CD4-positive, alpha-beta T cell (primary cell): ENCODE results near the gene PLD6. TPM values are rescaled to one million over a fixed set of nuclear protein-coding genes. Genes with fewer than 3 reads are reported as not detected.

Experiments
- ATAC-seq: fragments of 200-7000 bp; cut with Tn5 transposase; one replicate; pipeline ENCODE4 v1.10.0; 2022; ENCODE audit warnings: mild to moderate bottlenecking; ENCODE audit not compliant: poor library complexity
- CTCF ChIA-PET: fragments of 350-600 bp; sonication (Branson Sonifier 250); formaldehyde crosslinking; loops from one replicate; lab custom pipeline; 2021; ENCODE audit warnings: antibody characterized with exemption, inconsistent platforms; lab: Charles Lee
- POLR2A ChIA-PET: fragments of 350-600 bp; sonication (Branson Sonifier 250); formaldehyde crosslinking; loops from one replicate; lab custom pipeline; 2021; ENCODE audit warnings: antibody characterized with exemption, inconsistent platforms; lab: Charles Lee
- DNase-seq, 14 experiments: peaks; one replicate each; pipeline ENCODE4 v3.0.0-alpha.2; 2013 to 2020; ENCODE audit warnings: mixed read lengths in 2 of 14
- H3K27ac ChIP-seq, 2 donors: one replicate each; pipeline versions ENCODE4 v1.5.1 to v1.7.0; 2013; ENCODE audit warnings: low read length in 2 of 2, low read depth in 1 of 2, mild to moderate bottlenecking in 1 of 2
- H3K27me3 ChIP-seq, 2 experiments: 1 replicate in 1 of 2; 2 replicates in 1 of 2; pipeline versions ENCODE4 v1.6.1 to v1.7.0; 2013; ENCODE audit warnings: low read length in 2 of 2, control low read depth in 1 of 2, mild to moderate bottlenecking in 1 of 2, moderate library complexity in 1 of 2; ENCODE audit not compliant: insufficient read depth in 2 of 2, control insufficient read depth in 1 of 2
- H3K36me3 ChIP-seq: one replicate; pipeline ENCODE4 v1.6.1; 2013; ENCODE audit warnings: low read length, control low read depth; ENCODE audit not compliant: insufficient read depth
- H3K4me1 ChIP-seq: one replicate; pipeline ENCODE4 v1.6.1; 2013; ENCODE audit warnings: low read length, control low read depth; ENCODE audit not compliant: insufficient read depth
- H3K4me3 ChIP-seq: one replicate; pipeline ENCODE4 v1.5.1; 2013; ENCODE audit warnings: mild to moderate bottlenecking, low read length, moderate library complexity
- H3K9me3 ChIP-seq, 2 experiments: 1 replicate in 1 of 2; 2 replicates in 1 of 2; pipeline versions ENCODE4 v1.6.1 to v1.7.0; 2013; ENCODE audit warnings: low read length in 2 of 2, mild to moderate bottlenecking in 2 of 2, control low read depth in 1 of 2, moderate library complexity in 1 of 2; ENCODE audit not compliant: control insufficient read depth in 1 of 2, insufficient read depth in 1 of 2
- H3K27ac Mint-ChIP-seq: one replicate; pipeline ENCODE4 v1.8.0; 2020; ENCODE audit warnings: mixed read lengths
- H3K27me3 Mint-ChIP-seq: one replicate; pipeline ENCODE4 v1.8.0; 2021; ENCODE audit warnings: mixed read lengths
- H3K36me3 Mint-ChIP-seq: one replicate; pipeline ENCODE4 v1.8.0; 2021; ENCODE audit warnings: low read depth, mixed read lengths
- H3K4me1 Mint-ChIP-seq: one replicate; pipeline ENCODE4 v1.8.0; 2021; ENCODE audit warnings: low read depth, mixed read lengths
- H3K4me3 Mint-ChIP-seq: one replicate; pipeline ENCODE4 v1.8.0; 2020; ENCODE audit warnings: mild to moderate bottlenecking, mixed read lengths
- H3K9me3 Mint-ChIP-seq: one replicate; pipeline ENCODE4 v1.8.0; 2020; ENCODE audit warnings: mixed read lengths
- intact Hi-C, 2 experiments: fragments of 100-400 bp; cut with DNase I in 1 of 2; cut with micrococcal nuclease in 1 of 2; formaldehyde crosslinking; loops; one replicate each; pipeline versions ENCODE4 v1.15.1 to v1.9.0; 2023 to 2025; cut with DNase I, micrococcal nuclease
- total RNA-seq, 174 experiments: library from RNA in 2 of 174; stranded (reverse) in 2 of 174; gene quantifications; one replicate each; pipeline ENCODE4 v1.2.3 and lab custom pipeline; 2021 to 2026
- TF ChIP-seq, protein P1 (sequence below): fragments of 200-600 bp; IDR thresholded peaks from one replicate; pipeline ENCODE4 v1.8.0; 2022; ENCODE audit warnings: antibody characterized with exemption, mild to moderate bottlenecking

The PLD6 gene
- total RNA-seq, 2 experiments from 2014 or later, result 7.1 to 7.5 TPM

DNA sequence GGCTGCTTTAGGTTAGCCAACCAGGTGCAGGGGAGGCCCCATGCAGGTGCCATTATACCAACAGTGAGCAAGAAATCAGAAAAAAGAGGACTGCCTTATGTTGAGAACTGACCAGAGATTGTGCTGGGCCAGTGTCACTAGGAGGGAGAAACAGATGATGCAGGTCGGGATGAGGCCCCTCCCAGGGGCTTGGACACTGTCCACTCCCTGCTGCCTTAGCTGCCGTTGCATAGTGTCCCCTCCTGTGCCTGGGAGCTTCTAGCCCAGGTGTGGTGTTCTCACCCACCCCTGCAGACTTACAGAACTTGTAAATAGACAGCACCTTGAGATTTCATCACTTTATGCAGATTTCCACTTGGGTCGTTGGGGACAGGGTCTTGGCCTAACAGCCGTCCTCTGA, 36.7 kb downstream of the PLD6 start:
- no peaks in the 10 kb centered on the region for H3K9me3 Mint-ChIP-seq
- intact Hi-C loops, result no loop called here
- ChIA-PET CTCF (no interaction called here), POLR2A (interaction anchor here (0.8 to 1.5 kb wide), 2 partner anchors 36 to 41 kb away, joined by 3 to 4 read pairs; no protein-coding TSS in a partner anchor)
- peaks cover 44% of the 10 kb centered on the region for H3K4me1 Mint-ChIP-seq
- ATAC-seq, result no peak
- no peaks in the 10 kb centered on the region for H3K27me3 Mint-ChIP-seq
- H3K27ac Mint-ChIP-seq, result peak overlapping the region; percentile 99
- TF ChIP-seq, protein P1, sequence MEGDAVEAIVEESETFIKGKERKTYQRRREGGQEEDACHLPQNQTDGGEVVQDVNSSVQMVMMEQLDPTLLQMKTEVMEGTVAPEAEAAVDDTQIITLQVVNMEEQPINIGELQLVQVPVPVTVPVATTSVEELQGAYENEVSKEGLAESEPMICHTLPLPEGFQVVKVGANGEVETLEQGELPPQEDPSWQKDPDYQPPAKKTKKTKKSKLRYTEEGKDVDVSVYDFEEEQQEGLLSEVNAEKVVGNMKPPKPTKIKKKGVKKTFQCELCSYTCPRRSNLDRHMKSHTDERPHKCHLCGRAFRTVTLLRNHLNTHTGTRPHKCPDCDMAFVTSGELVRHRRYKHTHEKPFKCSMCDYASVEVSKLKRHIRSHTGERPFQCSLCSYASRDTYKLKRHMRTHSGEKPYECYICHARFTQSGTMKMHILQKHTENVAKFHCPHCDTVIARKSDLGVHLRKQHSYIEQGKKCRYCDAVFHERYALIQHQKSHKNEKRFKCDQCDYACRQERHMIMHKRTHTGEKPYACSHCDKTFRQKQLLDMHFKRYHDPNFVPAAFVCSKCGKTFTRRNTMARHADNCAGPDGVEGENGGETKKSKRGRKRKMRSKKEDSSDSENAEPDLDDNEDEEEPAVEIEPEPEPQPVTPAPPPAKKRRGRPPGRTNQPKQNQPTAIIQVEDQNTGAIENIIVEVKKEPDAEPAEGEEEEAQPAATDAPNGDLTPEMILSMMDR, result no peak
- Histone ChIP-seq H3K4me3 (no peak overlapping the region), H3K36me3 (peaks cover 69% of the 10 kb centered on the region), H3K27ac (peak overlapping the region in 1 of 2 donors; percentile 23), H3K27me3 (no peaks in the 10 kb centered on the region), H3K9me3 (no peaks in the 10 kb centered on the region), H3K4me1 (peaks cover 51% of the 10 kb centered on the region)
- H3K36me3 Mint-ChIP-seq, result peaks cover 82% of the 10 kb centered on the region
- DNase-seq, result no peak
- H3K4me3 Mint-ChIP-seq, result no peak overlapping the region

DNA sequence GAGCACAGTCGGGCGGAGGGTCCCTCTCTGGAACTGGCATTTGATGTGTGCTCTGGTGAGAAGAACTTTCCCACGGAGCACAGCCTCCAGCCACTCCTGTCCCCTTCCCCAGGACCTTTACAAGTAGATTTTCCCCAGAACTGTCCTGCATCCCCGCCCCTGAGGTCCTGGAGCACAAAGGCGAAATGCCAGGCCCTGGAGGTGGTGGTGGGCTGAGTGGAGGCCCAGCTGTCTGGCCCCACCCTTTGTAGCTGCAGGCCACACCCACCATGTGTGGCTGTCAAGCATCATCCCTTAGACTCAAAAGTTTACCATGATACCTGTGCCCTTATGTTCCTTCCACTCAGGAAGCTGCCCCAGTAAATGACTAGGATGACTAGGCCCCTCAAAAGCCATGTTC, 37.7 kb downstream of the PLD6 start:
- DNase-seq (no peak), ATAC-seq (no peak)
- Histone ChIP-seq H3K27ac (no peak overlapping the region), H3K4me1 (peaks cover 41% of the 10 kb centered on the region), H3K9me3 (no peaks in the 10 kb centered on the region), H3K36me3 (peaks cover 69% of the 10 kb centered on the region), H3K27me3 (no peaks in the 10 kb centered on the region), H3K4me3 (no peak overlapping the region)
- no peaks in the 10 kb centered on the region for H3K27me3 Mint-ChIP-seq
- no peaks in the 10 kb centered on the region for H3K9me3 Mint-ChIP-seq
- intact Hi-C loops, result no loop called here
- H3K4me3 Mint-ChIP-seq, result no peak overlapping the region
- ChIA-PET POLR2A (interaction anchor here (0.8 to 1.5 kb wide), 3 partner anchors 30 to 40 kb away, joined by 3 to 4 read pairs (median 3); no protein-coding TSS in a partner anchor), CTCF (interaction anchor here (0.6 kb wide), 1 partner anchor 177 kb away, joined by 4 read pairs; no protein-coding TSS in a partner anchor)
- TF ChIP-seq, protein P1, result no peak
- peak overlapping the region; percentile 45 for H3K27ac Mint-ChIP-seq
- H3K4me1 Mint-ChIP-seq, result peaks cover 47% of the 10 kb centered on the region
- peaks cover 80% of the 10 kb centered on the region for H3K36me3 Mint-ChIP-seq

- Histone ChIP-seq H3K36me3 (peaks cover 72% of the 10 kb centered on the region), H3K27ac (no peak overlapping the region), H3K9me3 (no peaks in the 10 kb centered on the region), H3K4me1 (peaks cover 37% of the 10 kb centered on the region), H3K27me3 (no peaks in the 10 kb centered on the region), H3K4me3 (no peak overlapping the region)
- H3K36me3 Mint-ChIP-seq, result peaks cover 80% of the 10 kb centered on the region
- H3K4me3 Mint-ChIP-seq, result no peak overlapping the region
- DNase-seq, result no peak
- ChIA-PET CTCF (no interaction called here), POLR2A (interaction anchor here (0.8 to 1.5 kb wide), 2 partner anchors 30 to 37 kb away, joined by 3 read pairs; no protein-coding TSS in a partner anchor)
- no peak overlapping the region for H3K27ac Mint-ChIP-seq
- peaks cover 47% of the 10 kb centered on the region for H3K4me1 Mint-ChIP-seq
- no peaks in the 10 kb centered on the region for H3K27me3 Mint-ChIP-seq
- ATAC-seq, result no peak
- H3K9me3 Mint-ChIP-seq, result no peaks in the 10 kb centered on the region
- TF ChIP-seq, protein P1, result no peak
- intact Hi-C loops, result no loop called here
Measured at GRCh38 chr17:17167986-17168385, 38.1 kb downstream of the PLD6 start.
